Measurements from ENCODE around the gene OR2M5.

Gene OR2M5, protein sequence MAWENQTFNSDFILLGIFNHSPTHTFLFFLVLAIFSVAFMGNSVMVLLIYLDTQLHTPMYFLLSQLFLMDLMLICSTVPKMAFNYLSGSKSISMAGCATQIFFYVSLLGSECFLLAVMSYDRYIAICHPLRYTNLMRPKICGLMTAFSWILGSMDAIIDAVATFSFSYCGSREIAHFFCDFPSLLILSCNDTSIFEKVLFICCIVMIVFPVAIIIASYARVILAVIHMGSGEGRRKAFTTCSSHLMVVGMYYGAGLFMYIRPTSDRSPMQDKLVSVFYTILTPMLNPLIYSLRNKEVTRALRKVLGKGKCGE

GRCh38 chr1:248144513-248145198 is at the start of gene OR2M5:
OR2M5 (plus strand) TSS chr1:248145148; CDS start chr1:248145148, 0 bp downstream.
- DNase-seq = no peak

DNA sequence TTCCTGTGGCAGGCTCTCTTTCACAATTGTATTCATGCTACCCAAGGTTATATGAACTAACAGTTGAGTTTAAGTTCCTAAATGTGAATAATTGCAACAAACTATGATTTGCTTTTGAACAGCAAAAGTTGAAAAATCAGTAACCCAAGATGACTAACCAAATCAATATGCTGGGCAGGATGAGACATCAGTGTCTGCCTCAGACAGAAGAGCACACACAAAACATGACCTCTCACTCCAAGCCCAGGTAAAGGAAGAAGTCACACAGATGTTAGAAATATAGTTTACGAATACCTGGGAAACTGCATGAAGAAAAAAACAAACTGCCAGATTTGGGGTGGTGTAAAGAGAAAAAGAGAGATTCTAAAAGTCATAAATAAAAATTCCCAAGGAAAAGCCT is 46.4 kb upstream of the OR2M5 start:
- no peak for DNase-seq

DNA sequence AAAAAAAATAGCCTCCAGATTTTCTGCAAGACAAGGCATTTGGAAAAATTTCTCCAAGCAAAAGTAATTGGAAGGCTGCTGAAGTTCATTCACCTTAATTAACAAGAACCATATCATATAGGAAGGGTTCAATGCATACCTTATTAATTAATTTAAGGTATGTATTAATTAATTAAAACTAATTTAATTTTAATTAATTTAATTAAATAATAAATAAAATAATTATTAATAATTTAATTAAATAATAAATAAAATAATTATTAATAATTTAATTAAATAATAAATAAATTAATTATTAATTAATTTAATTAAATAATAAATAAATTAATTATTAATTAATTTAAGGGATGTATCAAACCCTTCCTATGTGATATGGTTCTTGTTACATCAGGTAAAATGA is 42.1 kb upstream of the OR2M5 start:
- DNase-seq = no peak

- no peak for DNase-seq
Observed at GRCh38 chr1:248111157-248111556, 33.8 kb upstream of the OR2M5 start.

GRCh38 chr1:248114890-248115289 is 30.1 kb upstream of the OR2M5 start:
- no peak for DNase-seq

GRCh38 chr1:248127653-248128052 is 17.3 kb upstream of the OR2M5 start:
- DNase-seq = no peak

DNA sequence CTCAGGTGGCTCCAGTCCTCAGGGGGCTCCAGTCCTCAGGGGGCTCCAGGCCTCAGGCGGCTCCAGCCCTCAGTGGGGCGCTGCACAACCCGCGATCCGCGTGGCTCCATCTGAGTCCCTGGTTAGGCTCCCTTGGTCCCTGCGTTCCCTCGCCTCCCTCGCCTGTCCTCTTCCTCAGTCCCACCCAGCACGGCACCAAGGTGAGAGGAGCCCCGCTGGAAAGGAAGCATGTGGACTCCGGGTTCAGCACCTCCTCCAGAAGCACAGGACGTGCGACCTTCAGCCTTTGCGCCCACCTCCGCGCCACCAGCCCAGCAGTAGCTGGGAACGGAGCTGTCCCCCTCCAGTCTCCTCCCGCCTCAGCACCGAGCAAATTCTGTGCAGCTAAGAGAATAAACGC is 8.1 kb upstream of the OR2M5 start:
- no peak for DNase-seq

DNA sequence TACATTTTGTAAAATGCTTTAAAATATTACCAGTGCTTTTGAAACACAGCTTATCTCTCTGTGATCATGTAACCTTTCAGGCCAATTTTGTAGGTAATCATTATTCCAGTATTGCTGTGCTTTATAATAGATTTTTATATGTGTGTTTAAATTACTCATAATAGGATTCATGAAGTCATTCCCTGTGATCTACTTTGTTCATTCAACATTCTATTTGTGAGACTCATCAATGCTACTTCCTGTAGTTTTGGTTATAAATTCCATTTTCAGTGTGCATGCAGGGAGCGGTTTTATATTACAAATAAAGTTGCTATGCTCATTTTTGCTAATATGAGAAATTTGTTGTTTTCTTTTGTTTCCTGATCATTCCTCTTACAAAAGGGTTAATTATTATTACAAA is 4.1 kb upstream of the OR2M5 start:
- no peak for DNase-seq

DNA sequence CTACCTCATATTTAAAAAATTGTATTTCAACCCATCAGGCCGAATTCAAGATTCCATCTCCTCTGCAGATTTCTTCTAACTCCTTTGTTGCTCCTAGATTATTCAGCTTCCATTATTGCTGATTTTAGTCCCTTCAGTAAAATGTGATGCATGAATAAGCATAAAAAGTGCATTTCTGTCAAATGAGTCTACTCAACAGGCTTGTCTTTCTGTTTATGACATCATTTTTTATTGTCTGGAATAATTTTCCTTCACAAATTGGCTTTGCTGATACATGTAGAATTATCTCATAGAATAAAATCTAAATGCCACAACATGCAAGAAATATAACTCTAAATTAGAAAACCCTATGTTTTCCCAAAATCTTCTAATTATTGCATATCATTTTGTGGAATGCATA is 1.6 kb upstream of the OR2M5 start:
- DNase-seq = no peak

- DNase-seq = no peak
Observed at GRCh38 chr1:248152056-248152827, 7.3 kb downstream of the OR2M5 start.

DNA sequence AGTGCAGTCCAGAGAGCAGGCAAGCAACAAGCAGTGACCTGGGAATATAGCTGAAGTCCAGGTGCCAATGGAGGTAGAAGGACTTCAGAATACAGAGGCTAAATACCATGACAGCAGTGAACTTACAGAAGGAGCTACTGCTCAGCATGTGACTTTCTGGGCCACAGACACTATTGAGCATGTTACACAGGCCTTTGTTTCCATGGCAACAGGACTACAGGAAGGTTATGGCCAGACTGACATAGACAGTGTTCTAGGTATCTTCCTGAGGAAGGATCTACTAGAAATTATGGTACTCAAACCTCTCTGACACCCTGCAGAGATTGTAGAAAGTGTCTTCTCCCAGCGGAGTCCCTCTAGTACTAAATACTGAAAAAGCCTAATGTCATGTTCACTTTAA is 11.0 kb downstream of the OR2M5 start:
- DNase-seq = peak in 1 of 3 experiments; percentile 5

DNA sequence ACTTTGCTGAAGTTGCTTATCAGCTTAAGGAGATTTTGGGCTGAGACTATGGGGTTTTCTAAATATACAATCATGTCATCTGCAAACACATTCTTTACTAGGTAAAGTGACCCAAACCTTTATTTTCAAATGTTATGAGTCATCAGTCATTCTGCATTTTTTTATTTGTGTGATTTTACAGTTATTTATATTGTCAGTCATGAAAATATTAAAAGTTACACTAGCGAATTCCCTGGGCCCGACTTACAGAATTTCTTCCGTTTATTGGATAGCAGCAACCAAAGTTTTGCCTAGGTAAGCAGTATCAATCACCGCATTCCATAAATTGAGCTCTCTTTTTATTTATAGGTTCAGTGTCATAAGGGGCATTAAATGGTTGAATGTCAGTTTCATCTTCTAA is 13.8 kb downstream of the OR2M5 start:
- DNase-seq = no peak

DNA sequence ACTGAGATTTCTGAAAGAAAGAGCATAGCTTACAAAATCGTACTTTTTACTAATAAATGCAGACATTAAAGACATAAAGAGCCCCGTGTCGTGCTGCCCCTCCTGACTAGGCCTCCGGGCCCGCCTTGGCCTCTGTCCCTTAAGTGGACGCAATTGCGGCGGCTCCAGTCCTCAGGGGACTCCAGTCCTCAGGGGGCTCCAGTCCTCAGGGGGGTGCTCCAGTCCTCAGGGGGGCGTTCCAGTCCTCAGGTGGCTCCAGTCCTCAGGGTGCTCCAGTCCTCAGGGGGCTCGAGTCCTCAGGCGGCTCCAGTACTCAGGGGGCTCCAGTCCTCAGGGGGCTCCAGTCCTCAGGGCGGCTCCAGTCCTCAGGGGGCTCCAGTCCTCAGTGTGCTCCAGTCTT is 19.1 kb downstream of the OR2M5 start:
- DNase-seq = no peak

GRCh38 chr1:248165186-248165585 is 20.2 kb downstream of the OR2M5 start:
- no peak for DNase-seq

GRCh38 chr1:248174521-248174920 is 29.6 kb downstream of the OR2M5 start, which contains the start of gene OR2M2:
OR2M2 (plus strand) TSS chr1:248174821; CDS start chr1:248179986, 5,165 bp downstream.
- DNase-seq = no peak

- DNase-seq = no peak
Observed at GRCh38 chr1:248183996-248184395, 39.0 kb downstream of the OR2M5 start.

DNA sequence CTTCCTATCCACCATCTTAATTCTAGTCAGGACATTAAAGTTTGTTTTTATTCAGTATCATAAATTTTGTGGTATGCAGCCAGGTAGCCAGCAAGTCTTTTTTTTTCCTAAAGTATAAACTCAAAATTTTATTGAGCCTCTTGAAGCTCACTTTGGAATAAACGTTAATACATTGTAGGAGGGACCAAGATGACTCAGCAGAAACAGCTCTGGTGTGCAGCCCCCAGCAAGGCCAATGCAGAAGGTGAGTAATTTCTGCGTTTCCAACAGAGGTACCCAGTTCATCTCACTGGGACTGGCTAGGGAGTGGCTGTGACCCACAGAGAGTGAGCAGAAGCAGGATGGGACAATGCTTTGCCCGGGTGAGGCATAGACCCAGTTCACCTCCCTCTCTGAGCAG is 42.4 kb downstream of the OR2M5 start:
- no peak for DNase-seq

DNA sequence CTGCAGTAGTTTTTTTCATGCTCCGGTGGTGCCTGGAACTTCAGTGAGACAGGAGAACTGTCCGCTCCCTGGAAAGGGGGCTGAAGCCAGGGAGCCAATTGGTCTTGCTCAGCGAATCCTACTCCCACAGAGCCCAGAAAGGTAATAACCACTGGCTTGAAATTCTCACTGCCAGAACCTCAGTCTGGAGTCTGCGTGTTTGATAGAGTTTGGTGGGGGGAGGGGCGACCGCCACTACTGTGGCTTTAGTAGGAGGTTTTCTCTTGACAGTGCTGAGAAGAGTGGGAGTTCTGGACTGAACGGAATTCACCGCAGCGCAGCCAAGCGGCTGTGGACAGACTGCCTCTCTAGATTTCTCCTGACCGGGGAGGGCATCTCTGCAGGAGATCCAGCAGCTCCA is 44.1 kb downstream of the OR2M5 start:
- DNase-seq = no peak

DNA sequence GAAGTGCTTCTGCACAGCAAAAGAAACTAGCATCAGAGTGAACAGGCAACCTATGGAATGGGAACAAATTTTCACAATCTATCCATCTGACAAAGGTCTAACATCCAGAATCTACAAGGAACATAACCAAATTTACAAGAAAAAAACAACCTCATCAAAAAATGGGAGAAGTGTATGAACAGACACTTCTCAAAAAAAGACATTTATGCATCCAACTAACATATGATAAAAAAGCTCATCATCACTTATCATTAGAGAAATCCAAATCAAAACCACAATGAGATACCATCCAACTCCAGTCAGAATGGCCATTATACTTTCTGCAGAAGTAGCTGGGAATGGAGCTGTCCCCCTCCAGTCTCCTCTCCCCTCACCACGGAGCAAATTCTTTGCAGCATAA is 49.2 kb downstream of the OR2M5 start:
- no peak for DNase-seq
